ENCODE results near the gene CPNE5.

The CPNE5 gene

DNA sequence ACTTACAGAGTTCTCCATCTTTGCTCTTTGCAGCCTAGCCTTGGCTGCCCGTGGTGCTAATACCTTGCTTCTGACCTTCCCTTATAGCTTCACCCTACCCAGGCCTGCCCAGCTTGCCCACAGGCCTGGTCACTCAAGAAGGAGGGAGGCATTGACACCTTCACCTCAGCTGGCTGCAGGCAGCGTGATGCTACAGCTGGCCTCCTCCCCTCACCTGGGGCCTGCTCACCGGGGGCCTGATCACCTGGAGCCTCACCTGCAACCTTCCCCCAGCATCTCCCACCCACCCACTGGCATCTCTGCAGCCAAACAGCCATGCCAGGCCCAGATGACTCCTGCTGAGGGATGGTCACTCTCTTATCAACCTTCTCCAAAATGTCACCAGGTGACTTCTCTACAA lies 40.4 kb downstream of the CPNE5 start:
- H3K4me3 ChIP-seq (ENCODE audit: low read depth, low read length): no peak overlapping the region
- H3K4me1 ChIP-seq: no peaks in the 10 kb centered on the region
- H3K27me3 ChIP-seq: no peaks in the 10 kb centered on the region
- no peaks in the 10 kb centered on the region for H3K36me3 ChIP-seq
- no peaks in the 10 kb centered on the region for H3K9me3 ChIP-seq
- no peak for DNase-seq
- TF ChIP-seq, protein P1, sequence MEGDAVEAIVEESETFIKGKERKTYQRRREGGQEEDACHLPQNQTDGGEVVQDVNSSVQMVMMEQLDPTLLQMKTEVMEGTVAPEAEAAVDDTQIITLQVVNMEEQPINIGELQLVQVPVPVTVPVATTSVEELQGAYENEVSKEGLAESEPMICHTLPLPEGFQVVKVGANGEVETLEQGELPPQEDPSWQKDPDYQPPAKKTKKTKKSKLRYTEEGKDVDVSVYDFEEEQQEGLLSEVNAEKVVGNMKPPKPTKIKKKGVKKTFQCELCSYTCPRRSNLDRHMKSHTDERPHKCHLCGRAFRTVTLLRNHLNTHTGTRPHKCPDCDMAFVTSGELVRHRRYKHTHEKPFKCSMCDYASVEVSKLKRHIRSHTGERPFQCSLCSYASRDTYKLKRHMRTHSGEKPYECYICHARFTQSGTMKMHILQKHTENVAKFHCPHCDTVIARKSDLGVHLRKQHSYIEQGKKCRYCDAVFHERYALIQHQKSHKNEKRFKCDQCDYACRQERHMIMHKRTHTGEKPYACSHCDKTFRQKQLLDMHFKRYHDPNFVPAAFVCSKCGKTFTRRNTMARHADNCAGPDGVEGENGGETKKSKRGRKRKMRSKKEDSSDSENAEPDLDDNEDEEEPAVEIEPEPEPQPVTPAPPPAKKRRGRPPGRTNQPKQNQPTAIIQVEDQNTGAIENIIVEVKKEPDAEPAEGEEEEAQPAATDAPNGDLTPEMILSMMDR (IDR thresholded peaks at IDR 0.05; ENCODE audit: low read depth, low read length): no peak

DNA sequence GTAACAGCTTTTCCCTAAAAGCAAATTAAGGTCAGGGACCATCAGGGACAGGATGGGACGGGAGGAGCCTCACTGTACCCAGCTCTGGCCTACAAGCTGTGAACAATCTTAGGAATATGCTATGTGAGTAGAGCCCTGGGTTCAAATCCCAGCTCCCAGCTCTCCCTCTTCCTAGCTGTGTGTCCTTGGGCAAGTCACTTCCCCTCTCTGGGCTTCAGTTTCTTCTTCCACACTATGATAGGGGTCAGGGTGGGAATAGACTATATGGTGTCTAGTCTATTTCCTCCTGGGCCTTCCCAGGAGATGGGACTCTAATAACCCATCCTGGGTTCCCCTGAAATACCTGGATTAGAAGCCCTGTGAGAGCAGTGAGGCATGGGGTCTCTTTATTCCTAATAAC lies 41.6 kb downstream of the CPNE5 start:
- DNase-seq: no peak
- Histone ChIP-seq H3K9me3 (no peaks in the 10 kb centered on the region), H3K36me3 (no peaks in the 10 kb centered on the region), H3K4me3 (ENCODE audit: low read depth, low read length) (no peak overlapping the region), H3K4me1 (no peaks in the 10 kb centered on the region), H3K27me3 (no peaks in the 10 kb centered on the region)
- TF ChIP-seq, protein P1 (IDR thresholded peaks at IDR 0.05; ENCODE audit: low read depth, low read length): no peak

DNA sequence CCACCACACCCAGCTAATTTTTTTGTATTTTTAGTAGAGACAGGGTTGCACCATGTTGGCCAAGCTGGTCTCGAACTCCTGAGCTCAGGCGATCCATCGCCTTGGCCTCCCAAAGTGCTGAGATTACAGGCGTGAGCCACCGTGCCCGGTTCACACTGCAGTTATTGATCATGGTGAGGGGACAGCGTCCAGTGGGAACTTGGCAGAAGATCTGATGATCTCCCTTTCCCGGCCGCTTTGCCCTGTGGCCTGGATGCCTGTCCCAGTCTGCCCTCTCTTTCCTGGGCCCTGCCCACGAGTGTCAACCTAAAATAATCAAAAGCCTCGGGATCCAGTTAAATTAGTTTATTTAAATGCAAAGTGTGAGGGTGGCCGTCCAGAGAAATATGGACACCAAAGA lies 42.2 kb downstream of the CPNE5 start:
- DNase-seq: no peak
- Histone ChIP-seq H3K4me3 (ENCODE audit: low read depth, low read length) (no peak overlapping the region), H3K4me1 (no peaks in the 10 kb centered on the region), H3K9me3 (no peaks in the 10 kb centered on the region), H3K36me3 (no peaks in the 10 kb centered on the region), H3K27me3 (no peaks in the 10 kb centered on the region)
- TF ChIP-seq, protein P1 (IDR thresholded peaks at IDR 0.05; ENCODE audit: low read depth, low read length): no peak

DNA sequence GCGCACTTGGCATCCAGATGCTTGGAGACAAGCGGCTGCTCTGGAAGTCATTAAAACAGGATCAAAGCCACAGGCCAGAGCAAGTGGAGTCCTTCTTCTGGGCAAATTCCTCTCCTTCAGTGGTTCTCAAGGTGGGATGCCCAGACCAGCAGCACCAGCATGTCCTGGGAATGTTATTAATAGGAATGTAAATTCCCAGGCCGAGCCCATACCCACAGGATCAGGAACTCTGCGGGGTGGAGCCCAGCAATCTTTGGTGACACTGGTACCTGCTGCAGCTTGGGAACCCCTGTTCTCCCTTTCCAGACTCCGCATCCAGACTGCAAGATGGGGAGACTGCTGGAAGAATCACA lies 44.6 kb downstream of the CPNE5 start:
- H3K27me3 ChIP-seq: no peaks in the 10 kb centered on the region
- no peak for DNase-seq
- no peaks in the 10 kb centered on the region for H3K36me3 ChIP-seq
- no peaks in the 10 kb centered on the region for H3K4me1 ChIP-seq
- no peak overlapping the region for H3K4me3 ChIP-seq (ENCODE audit: low read depth, low read length)
- H3K9me3 ChIP-seq: no peaks in the 10 kb centered on the region
- TF ChIP-seq, protein P1 (IDR thresholded peaks at IDR 0.05; ENCODE audit: low read depth, low read length): no peak

DNA sequence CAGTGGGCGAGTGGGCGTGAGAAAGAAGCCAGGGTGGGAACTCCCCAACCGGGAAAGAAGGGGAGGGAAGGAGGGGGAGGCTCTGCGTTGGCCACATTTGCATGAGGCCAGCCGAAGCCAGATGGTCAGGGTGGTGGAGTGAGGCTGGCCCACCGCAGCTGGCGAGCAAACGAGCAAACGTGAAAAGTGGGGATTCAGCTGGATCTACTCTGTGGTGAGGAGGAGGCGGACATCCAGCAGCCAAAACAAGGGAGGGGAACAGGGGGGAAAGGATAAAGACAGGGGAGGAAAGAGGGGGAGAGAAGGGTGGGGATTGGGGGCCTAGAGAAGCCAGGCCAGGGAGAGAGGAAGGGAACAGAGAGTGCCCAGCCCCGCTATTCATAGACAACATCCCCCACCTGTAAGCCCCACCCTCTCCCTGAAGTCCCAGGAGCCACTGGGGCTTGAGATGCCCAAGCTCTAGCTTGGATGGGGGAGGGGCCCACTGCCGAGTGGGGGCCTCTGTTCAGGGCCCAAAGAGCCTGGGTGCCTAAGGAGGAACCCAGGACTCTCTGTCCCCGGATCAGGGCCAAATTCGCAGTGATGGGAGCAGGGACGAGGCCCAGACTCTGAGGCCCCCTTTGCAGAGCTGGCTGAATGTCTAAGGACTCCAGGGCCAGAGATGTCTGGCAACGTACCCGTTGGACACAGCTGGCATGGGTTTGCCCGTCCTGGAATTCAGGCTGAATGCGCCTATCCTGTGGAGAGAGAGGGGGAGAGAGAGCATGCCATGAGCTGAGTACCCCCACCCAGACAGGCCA lies 45.1 kb downstream of the CPNE5 start:
- TF ChIP-seq, protein P1 (IDR thresholded peaks at IDR 0.05; ENCODE audit: low read depth, low read length): no peak
- Histone ChIP-seq H3K36me3 (no peaks in the 10 kb centered on the region), H3K4me3 (ENCODE audit: low read depth, low read length) (no peak overlapping the region), H3K4me1 (no peaks in the 10 kb centered on the region; the same call in 1 of the 2 replicates), H3K27me3 (no peaks in the 10 kb centered on the region), H3K9me3 (no peaks in the 10 kb centered on the region)
- no peak for DNase-seq

DNA sequence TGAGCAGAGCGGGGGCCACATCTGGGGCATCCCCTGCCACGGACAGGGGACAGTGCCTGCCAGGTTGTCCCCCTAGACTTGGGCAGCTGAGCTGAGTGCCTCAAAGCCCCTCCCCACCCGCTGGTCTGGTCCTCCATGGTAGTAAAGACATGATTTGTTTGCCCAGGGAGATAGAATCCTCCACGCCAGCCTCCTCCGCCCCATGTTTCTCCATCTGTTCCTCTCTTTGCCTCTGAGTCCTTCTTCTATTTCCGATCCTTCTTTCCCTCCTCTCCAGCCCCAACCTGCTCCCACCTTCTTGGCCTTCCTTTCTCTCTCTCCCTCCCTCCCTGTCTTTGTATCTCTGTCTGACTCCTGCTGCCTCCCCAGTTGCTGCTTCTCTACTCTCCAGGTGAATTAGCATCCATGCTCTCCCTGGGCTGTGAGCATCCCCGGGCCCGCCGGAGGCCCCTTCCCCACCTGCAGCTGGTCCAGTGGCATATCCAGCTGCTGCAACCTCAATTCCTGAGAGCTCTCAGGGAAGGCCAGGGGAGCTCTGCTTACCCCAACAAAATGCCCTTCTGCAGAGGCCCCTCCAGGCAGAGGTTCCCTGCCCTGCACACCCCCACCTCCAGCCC lies 45.8 kb downstream of the CPNE5 start:
- Histone ChIP-seq H3K9me3 (no peaks in the 10 kb centered on the region), H3K4me1 (no peaks in the 10 kb centered on the region; the same call in 1 of the 2 replicates), H3K4me3 (ENCODE audit: low read depth, low read length) (no peak overlapping the region), H3K36me3 (no peaks in the 10 kb centered on the region), H3K27me3 (no peaks in the 10 kb centered on the region)
- no peak for DNase-seq
- TF ChIP-seq, protein P1 (IDR thresholded peaks at IDR 0.05; ENCODE audit: low read depth, low read length): no peak
